GM13976 (cell line): ENCODE results near the gene ADPRH.
"Not testable (repeated sequence)": the region's sequence is repeated elsewhere in the genome, so short reads cannot be mapped to it uniquely, and the experiment has no call there.

Experiments
- DNase-seq: peaks from one replicate; pipeline ENCODE4 v3.0.0; 2012; ENCODE audit warnings: low spot score
- in situ Hi-C: fragments of 300-500 bp; cut with MboI; formaldehyde crosslinking; loops from one replicate; pipeline ENCODE4 v1.12.0; 2022; ENCODE audit warnings: low sequenced_read_pairs, mixed read lengths, inconsistent platforms; ENCODE audit not compliant: unreplicated experiment
- TF ChIP-seq, protein P1 (sequence below): IDR thresholded peaks from 2 replicates; pipeline ENCODE4 v1.5.1; 2012; ENCODE audit warnings: borderline replicate concordance, mild to moderate bottlenecking; ENCODE audit not compliant: insufficient read depth; ENCODE audit errors: extremely low read depth, missing control alignments, control extremely low read depth

ADPRH gene

DNA sequence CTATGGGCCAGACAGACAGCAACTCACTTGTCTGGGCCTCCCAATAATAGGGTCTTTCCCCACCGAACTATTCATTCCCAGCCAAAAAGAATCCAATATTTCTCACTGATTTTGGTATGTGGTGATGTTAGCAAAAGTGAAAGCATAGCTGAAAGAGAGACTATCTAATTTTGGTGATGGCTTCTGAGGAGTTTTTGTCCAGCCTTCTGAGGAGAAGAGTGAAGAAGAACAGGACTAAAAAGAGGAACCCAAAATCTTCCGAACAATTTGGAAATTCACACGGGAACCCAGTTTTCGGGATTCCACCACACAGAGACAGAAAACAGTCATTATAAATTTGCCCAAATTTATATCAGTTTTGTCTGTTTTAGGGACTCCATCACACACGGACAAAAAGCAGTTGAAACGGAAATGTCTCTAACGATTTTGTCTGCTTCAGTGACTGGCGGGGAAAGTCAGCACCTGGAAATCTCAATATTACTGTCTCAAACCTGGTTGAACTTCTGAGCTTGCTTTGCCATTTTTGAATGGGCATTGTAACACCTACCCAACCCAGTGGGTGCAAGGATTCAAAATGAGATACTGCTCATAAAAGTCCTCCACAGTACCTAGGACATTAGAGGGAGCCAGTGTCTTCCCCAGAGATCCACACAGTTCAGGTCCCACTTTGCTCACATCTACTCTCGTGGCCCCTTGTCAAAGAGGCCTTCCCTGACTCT, 28.9 kb upstream of the ADPRH start:
- DNase-seq, result peak; percentile 26
- TF ChIP-seq, protein P1, sequence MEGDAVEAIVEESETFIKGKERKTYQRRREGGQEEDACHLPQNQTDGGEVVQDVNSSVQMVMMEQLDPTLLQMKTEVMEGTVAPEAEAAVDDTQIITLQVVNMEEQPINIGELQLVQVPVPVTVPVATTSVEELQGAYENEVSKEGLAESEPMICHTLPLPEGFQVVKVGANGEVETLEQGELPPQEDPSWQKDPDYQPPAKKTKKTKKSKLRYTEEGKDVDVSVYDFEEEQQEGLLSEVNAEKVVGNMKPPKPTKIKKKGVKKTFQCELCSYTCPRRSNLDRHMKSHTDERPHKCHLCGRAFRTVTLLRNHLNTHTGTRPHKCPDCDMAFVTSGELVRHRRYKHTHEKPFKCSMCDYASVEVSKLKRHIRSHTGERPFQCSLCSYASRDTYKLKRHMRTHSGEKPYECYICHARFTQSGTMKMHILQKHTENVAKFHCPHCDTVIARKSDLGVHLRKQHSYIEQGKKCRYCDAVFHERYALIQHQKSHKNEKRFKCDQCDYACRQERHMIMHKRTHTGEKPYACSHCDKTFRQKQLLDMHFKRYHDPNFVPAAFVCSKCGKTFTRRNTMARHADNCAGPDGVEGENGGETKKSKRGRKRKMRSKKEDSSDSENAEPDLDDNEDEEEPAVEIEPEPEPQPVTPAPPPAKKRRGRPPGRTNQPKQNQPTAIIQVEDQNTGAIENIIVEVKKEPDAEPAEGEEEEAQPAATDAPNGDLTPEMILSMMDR, result no peak
- in situ Hi-C loops, result no loop called here

GRCh38 chr3:119551598-119551997, 27.7 kb upstream of the ADPRH start:
- in situ Hi-C loops, result no loop called here
- TF ChIP-seq, protein P1, result no peak
- DNase-seq, result no peak

GRCh38 chr3:119552928-119553327, 26.4 kb upstream of the ADPRH start:
- DNase-seq, in situ Hi-C loops: not testable (repeated sequence)

GRCh38 chr3:119553823-119554415, 25.4 kb upstream of the ADPRH start:
- in situ Hi-C loops, result no loop called here
- DNase-seq, result no peak
- TF ChIP-seq, protein P1, result no peak

DNA sequence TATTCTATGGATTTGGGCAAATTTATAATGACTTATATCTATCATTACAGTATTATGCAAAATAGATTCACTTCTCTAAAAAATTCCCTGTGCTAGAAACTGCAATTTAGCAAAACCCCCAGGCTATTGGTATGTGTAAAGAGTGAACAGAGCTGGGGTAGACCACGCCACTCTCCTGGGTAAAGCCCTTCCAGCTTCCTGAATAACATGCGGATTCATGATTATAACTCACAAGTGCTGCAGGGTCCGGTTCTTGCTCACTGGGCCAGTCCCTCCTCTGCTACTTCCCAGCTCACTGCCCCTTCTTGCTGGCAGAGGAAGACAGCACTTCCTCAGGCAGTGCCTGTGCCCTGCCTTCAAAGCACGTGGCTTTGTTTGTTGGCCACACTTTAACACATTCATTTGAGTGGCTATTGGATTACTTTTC, 24.0 kb upstream of the ADPRH start:
- no peak for DNase-seq
- TF ChIP-seq, protein P1, result no peak
- in situ Hi-C loops, result no loop called here

GRCh38 chr3:119555929-119556328, 23.4 kb upstream of the ADPRH start:
- TF ChIP-seq, protein P1, result no peak
- DNase-seq, result no peak
- in situ Hi-C loops, result no loop called here

GRCh38 chr3:119557192-119557876, 22.0 kb upstream of the ADPRH start:
- in situ Hi-C loops, result no loop called here
- no peak for DNase-seq
- TF ChIP-seq, protein P1, result no peak
